Naive thymus-derived CD4-positive, alpha-beta T cell (primary cell): Measurements from ENCODE around the gene WDR64. TPM values are rescaled to one million over a fixed set of nuclear protein-coding genes. Genes with fewer than 3 reads are reported as not detected.

Source experiments
- ATAC-seq: fragments of 150-1000 bp; cut with Tn5 transposase; 2 replicates; pipeline ENCODE4 v1.10.0; 2021; ENCODE audit warnings: mild to moderate bottlenecking, moderate library complexity
- CTCF ChIA-PET: fragments of 350-600 bp; sonication (Branson Sonifier 250); formaldehyde crosslinking; loops from one replicate; lab custom pipeline; 2021; ENCODE audit warnings: antibody characterized with exemption; lab: Charles Lee
- POLR2A ChIA-PET: fragments of 350-600 bp; sonication (Branson Sonifier 250); formaldehyde crosslinking; loops from one replicate; lab custom pipeline; 2021; ENCODE audit warnings: antibody characterized with exemption, inconsistent platforms; lab: Charles Lee
- DNase-seq, 9 donors: peaks; one replicate each; pipeline versions ENCODE4 v3.0.0 to v3.0.0-alpha.2; 2020 to 2022; ENCODE audit warnings: mixed read lengths in 1 of 9
- H3K27ac ChIP-seq: one replicate; pipeline ENCODE4 v1.7.0; 2013; ENCODE audit warnings: mild to moderate bottlenecking, low read depth, low read length, moderate library complexity
- H3K27me3 ChIP-seq, 2 donors: one replicate each; pipeline ENCODE4 v1.7.0; 2013; ENCODE audit warnings: low read length in 2 of 2, mild to moderate bottlenecking in 2 of 2, moderate library complexity in 2 of 2; ENCODE audit not compliant: control insufficient read depth in 2 of 2, insufficient read depth in 2 of 2
- H3K36me3 ChIP-seq, 3 experiments: 1 replicate in 2 of 3; 2 replicates in 1 of 3; pipeline ENCODE4 v1.7.0; 2013; ENCODE audit warnings: low read length in 3 of 3, mild to moderate bottlenecking in 3 of 3, moderate library complexity in 1 of 3; ENCODE audit not compliant: insufficient read depth in 3 of 3, control insufficient read depth in 2 of 3
- H3K4me1 ChIP-seq, 2 donors: one replicate each; pipeline ENCODE4 v1.7.0; 2013; ENCODE audit warnings: low read length in 2 of 2, mild to moderate bottlenecking in 2 of 2, moderate library complexity in 1 of 2; ENCODE audit not compliant: control insufficient read depth in 2 of 2, insufficient read depth in 2 of 2
- H3K4me3 ChIP-seq: 2 replicates; pipeline ENCODE4 v1.7.0; 2013; ENCODE audit warnings: mild to moderate bottlenecking, low read length
- H3K9me3 ChIP-seq, 3 experiments: 1 replicate in 2 of 3; 2 replicates in 1 of 3; pipeline ENCODE4 v1.7.0; 2013; ENCODE audit warnings: low read length in 3 of 3; ENCODE audit not compliant: control insufficient read depth in 2 of 3
- H3K27ac Mint-ChIP-seq, 9 donors: one replicate each; pipeline ENCODE4 v1.8.0; 2020 to 2022; ENCODE audit warnings: mixed read lengths in 9 of 9, mild to moderate bottlenecking in 8 of 9, moderate library complexity in 5 of 9, inconsistent platforms in 2 of 9
- H3K27me3 Mint-ChIP-seq, 5 donors: one replicate each; pipeline ENCODE4 v1.8.0; 2021 to 2022; ENCODE audit warnings: mixed read lengths in 5 of 5, mild to moderate bottlenecking in 1 of 5
- H3K36me3 Mint-ChIP-seq, 5 donors: one replicate each; pipeline ENCODE4 v1.8.0; 2020 to 2022; ENCODE audit warnings: mixed read lengths in 5 of 5, mild to moderate bottlenecking in 3 of 5, inconsistent platforms in 1 of 5
- H3K4me1 Mint-ChIP-seq, 7 donors: one replicate each; pipeline ENCODE4 v1.8.0; 2020 to 2022; ENCODE audit warnings: mixed read lengths in 7 of 7, mild to moderate bottlenecking in 3 of 7, inconsistent platforms in 1 of 7
- H3K4me3 Mint-ChIP-seq, 10 donors: one replicate each; pipeline ENCODE4 v1.8.0; 2020 to 2022; ENCODE audit warnings: mild to moderate bottlenecking in 10 of 10, mixed read lengths in 10 of 10, moderate library complexity in 6 of 10, inconsistent platforms in 2 of 10
- H3K9me3 Mint-ChIP-seq, 11 donors: one replicate each; pipeline ENCODE4 v1.8.0; 2020 to 2022; ENCODE audit warnings: mixed read lengths in 11 of 11, mild to moderate bottlenecking in 4 of 11, inconsistent platforms in 1 of 11, moderate library complexity in 1 of 11
- intact Hi-C, 2 donors: fragments of 100-400 bp; cut with micrococcal nuclease; formaldehyde crosslinking; loops; one replicate each; pipeline ENCODE4 v1.15.1; 2023
- polyA plus RNA-seq, 2 donors: library from polyadenylated mRNA; unstranded; fragments of 300-500 nt; fragmentation: Illumina TruSeq; gene quantifications; one replicate each; pipeline ENCODE4 v1.2.3, GENCODE V29; 2021
- total RNA-seq, 6 experiments: library from RNA in 5 of 6; stranded (reverse) in 5 of 6; gene quantifications; 1 replicate in 5 of 6; 2 replicates in 1 of 6; pipeline ENCODE4 v1.2.3 and lab custom pipeline; 2021 to 2026

Gene WDR64
- total and polyA plus RNA-seq, 7 experiments from 2014 or later, result 0.22 to 0.66 (median 0.49) TPM

GRCh38 chr1:241682921-241683320 is 30.8 kb downstream of the WDR64 start:
- H3K36me3 Mint-ChIP-seq, result peaks cover 3 to 17% (median 4%) of the 10 kb centered on the region in 5 donors
- Histone ChIP-seq H3K4me1 (peaks cover under 1 to 6% of the 10 kb centered on the region in 2 donors), H3K27me3 (no peaks in the 10 kb centered on the region), H3K9me3 (no peaks in the 10 kb centered on the region), H3K36me3 (no peaks in the 10 kb centered on the region), H3K27ac (no peak overlapping the region), H3K4me3 (no peak overlapping the region)
- ChIA-PET CTCF (interaction anchor here (0.7 kb wide), 1 partner anchor 11 kb away, joined by 3 read pairs; no protein-coding TSS in a partner anchor), POLR2A (no interaction called here)
- intact Hi-C loops, result no loop called here
- no peak overlapping the region for H3K27ac Mint-ChIP-seq
- H3K27me3 Mint-ChIP-seq, result peaks cover 0 to 7% (median 0%) of the 10 kb centered on the region in 5 donors
- DNase-seq (no peak), ATAC-seq (no peak)
- H3K4me3 Mint-ChIP-seq, result no peak overlapping the region
- H3K9me3 Mint-ChIP-seq, result peaks cover 0 to 2% (median 0%) of the 10 kb centered on the region in 11 donors
- peaks cover 0 to 10% (median 2%) of the 10 kb centered on the region in 7 donors for H3K4me1 Mint-ChIP-seq

- ChIA-PET POLR2A (no interaction called here), CTCF (no interaction called here)
- H3K9me3 Mint-ChIP-seq, result peaks cover 0 to 2% (median 0%) of the 10 kb centered on the region in 11 donors
- Histone ChIP-seq H3K9me3 (no peaks in the 10 kb centered on the region), H3K27ac (no peak overlapping the region), H3K27me3 (no peaks in the 10 kb centered on the region), H3K36me3 (no peaks in the 10 kb centered on the region), H3K4me3 (no peak overlapping the region), H3K4me1 (no peaks in the 10 kb centered on the region)
- intact Hi-C loops, result no loop called here
- H3K4me1 Mint-ChIP-seq, result peaks cover 0 to 6% (median 0%) of the 10 kb centered on the region in 7 donors
- H3K4me3 Mint-ChIP-seq, result no peak overlapping the region
- peaks cover 0 to 7% (median 5%) of the 10 kb centered on the region in 5 donors for H3K27me3 Mint-ChIP-seq
- H3K36me3 Mint-ChIP-seq, result peaks cover 2 to 17% (median 4%) of the 10 kb centered on the region in 5 donors
- DNase-seq (no peak), ATAC-seq (no peak)
- no peak overlapping the region for H3K27ac Mint-ChIP-seq
These were observed 32.0 kb downstream of the WDR64 start for GRCh38 chr1:241684108-241684507.

- CTCF ChIA-PET, result no interaction called here
- POLR2A ChIA-PET, result no interaction called here
- H3K36me3 Mint-ChIP-seq, result peaks cover 0 to 4% (median 0%) of the 10 kb centered on the region in 5 donors
- ATAC-seq, result no peak
- intact Hi-C loops, result no loop called here
- H3K27me3 Mint-ChIP-seq, result peaks cover 0 to 14% (median 8%) of the 10 kb centered on the region in 5 donors
- H3K4me1 Mint-ChIP-seq, result peaks cover 0 to 4% (median 0%) of the 10 kb centered on the region in 7 donors
- Histone ChIP-seq H3K9me3 (no peaks in the 10 kb centered on the region), H3K4me1 (no peaks in the 10 kb centered on the region), H3K4me3 (no peak overlapping the region), H3K27ac (no peak overlapping the region), H3K27me3 (no peaks in the 10 kb centered on the region), H3K36me3 (no peaks in the 10 kb centered on the region)
- peaks cover 0 to 2% (median 0%) of the 10 kb centered on the region in 11 donors for H3K9me3 Mint-ChIP-seq
- no peak overlapping the region for H3K27ac Mint-ChIP-seq
- no peak for DNase-seq
- no peak overlapping the region for H3K4me3 Mint-ChIP-seq
These were observed 36.9 kb downstream of the WDR64 start for GRCh38 chr1:241688940-241689368.

DNA sequence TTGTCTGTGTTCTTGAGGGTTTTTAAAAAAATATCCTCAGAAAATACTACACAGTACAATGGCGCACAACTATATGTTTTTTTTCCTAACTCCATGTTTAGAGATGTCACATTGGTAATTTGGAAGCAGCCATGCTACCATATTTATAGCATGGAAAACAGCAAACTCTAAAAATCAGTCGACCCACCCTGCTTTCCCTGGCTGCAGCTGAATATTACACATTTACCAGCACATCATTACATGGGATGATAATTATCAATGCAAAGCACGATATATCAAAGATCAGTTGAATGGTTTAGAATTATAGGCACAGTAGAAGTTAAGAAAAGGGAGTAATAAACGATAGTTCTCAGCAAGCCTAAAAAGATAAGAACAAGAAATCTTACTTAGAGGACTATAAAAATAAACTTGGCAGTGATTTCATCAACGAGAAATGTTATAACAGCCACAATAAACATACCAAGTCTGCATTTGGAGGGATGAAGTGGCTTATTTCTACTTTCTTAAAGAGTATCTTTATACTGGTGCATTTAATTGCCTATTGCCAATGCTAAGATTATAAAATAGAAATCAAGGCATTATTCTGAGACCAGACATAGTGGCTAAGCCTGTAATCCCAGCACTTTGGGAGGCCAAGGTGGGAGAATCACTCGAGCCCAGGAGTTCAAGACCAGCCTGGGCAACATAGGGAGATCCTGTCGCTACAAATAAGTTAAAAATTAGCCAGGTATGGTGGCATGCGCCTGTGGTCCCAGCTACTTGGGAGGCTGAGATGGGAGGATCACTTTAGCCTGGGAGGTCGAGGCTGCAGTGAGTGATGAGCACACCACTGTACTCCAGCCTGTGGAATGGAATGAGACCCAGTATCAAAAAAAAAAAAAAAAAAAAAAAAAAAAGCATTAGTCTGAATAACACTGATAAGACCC is 43.4 kb downstream of the WDR64 start:
- no peak overlapping the region for H3K4me3 Mint-ChIP-seq
- H3K27me3 ChIP-seq, result no peaks in the 10 kb centered on the region

GRCh38 chr1:241696172-241696814 is 44.2 kb downstream of the WDR64 start:
- Mint-ChIP-seq H3K4me3 (no peak overlapping the region), H3K9me3 (peaks cover 0 to 2% (median 0%) of the 10 kb centered on the region in 11 donors), H3K36me3 (no peaks in the 10 kb centered on the region), H3K27me3 (peaks cover 0 to 4% (median 0%) of the 10 kb centered on the region in 5 donors), H3K4me1 (peaks cover 0 to 2% (median 0%) of the 10 kb centered on the region in 7 donors), H3K27ac (no peak overlapping the region)
- Histone ChIP-seq H3K27ac (no peak overlapping the region), H3K9me3 (no peaks in the 10 kb centered on the region), H3K27me3 (no peaks in the 10 kb centered on the region), H3K4me3 (no peak overlapping the region), H3K4me1 (no peaks in the 10 kb centered on the region), H3K36me3 (no peaks in the 10 kb centered on the region)
- no peak for ATAC-seq
- ChIA-PET POLR2A (no interaction called here), CTCF (no interaction called here)
- intact Hi-C loops, result no loop called here
- DNase-seq, result no peak

More for the DNA sequence above, 43.4 kb downstream of the WDR64 start:
- no peaks in the 10 kb centered on the region for H3K36me3 ChIP-seq
- intact Hi-C loops, result no loop called here
- Mint-ChIP-seq H3K36me3 (no peaks in the 10 kb centered on the region), H3K4me1 (no peaks in the 10 kb centered on the region), H3K27me3 (peaks cover 0 to 5% (median 0%) of the 10 kb centered on the region in 5 donors), H3K27ac (no peak overlapping the region), H3K9me3 (peaks cover 0 to under 1% (median 0%) of the 10 kb centered on the region in 11 donors)
- ATAC-seq (no peak), DNase-seq (no peak)
- ChIA-PET POLR2A (no interaction called here), CTCF (no interaction called here)
- H3K4me3 ChIP-seq, result no peak overlapping the region
- H3K4me1 ChIP-seq, result no peaks in the 10 kb centered on the region
- no peak overlapping the region for H3K27ac ChIP-seq
- no peaks in the 10 kb centered on the region for H3K9me3 ChIP-seq

- ChIA-PET CTCF (no interaction called here), POLR2A (no interaction called here)
- ATAC-seq (no peak), DNase-seq (no peak)
- Histone ChIP-seq H3K9me3 (no peaks in the 10 kb centered on the region), H3K36me3 (no peaks in the 10 kb centered on the region), H3K4me3 (no peak overlapping the region), H3K27ac (no peak overlapping the region), H3K27me3 (no peaks in the 10 kb centered on the region), H3K4me1 (no peaks in the 10 kb centered on the region)
- Mint-ChIP-seq H3K27ac (no peak overlapping the region), H3K9me3 (peaks cover 0 to 2% (median 0%) of the 10 kb centered on the region in 11 donors), H3K36me3 (no peaks in the 10 kb centered on the region), H3K4me1 (peaks cover 0 to 6% (median 0%) of the 10 kb centered on the region in 7 donors), H3K4me3 (no peak overlapping the region), H3K27me3 (peaks cover 0 to 4% (median 0%) of the 10 kb centered on the region in 5 donors)
- intact Hi-C loops, result no loop called here
These were observed 44.9 kb downstream of the WDR64 start for GRCh38 chr1:241696815-241697639.
